ENCODE data around the gene SMOC2. TPM values are rescaled to one million over a fixed set of nuclear protein-coding genes. Genes with fewer than 3 reads are reported as not detected.

SMOC2 gene
- total RNA-seq, 1 donor, result not detected

GRCh38 chr6:168625602-168626001 lies 184.6 kb downstream of the SMOC2 start:
- TF ChIP-seq CTCF (IDR thresholded peaks at IDR 0.05; ENCODE audit: insufficient read depth, low read depth, low read length), result no peak

GRCh38 chr6:168626046-168626602 lies 185.1 kb downstream of the SMOC2 start:
- DNase-seq (ENCODE audit: low read depth), result no peak
- TF ChIP-seq CTCF (IDR thresholded peaks at IDR 0.05; ENCODE audit: insufficient read depth, low read depth, low read length), result no peak
- H3K4me3 ChIP-seq (ENCODE audit: low read depth, low read length), result no peak overlapping the region

More at GRCh38 chr6:168625602-168626001, 184.6 kb downstream of the SMOC2 start:
- DNase-seq (ENCODE audit: low read depth), result no peak
- no peak overlapping the region for H3K4me3 ChIP-seq (ENCODE audit: low read depth, low read length)

- no peak overlapping the region for H3K4me3 ChIP-seq (ENCODE audit: low read depth, low read length)
- no peak for TF ChIP-seq CTCF (IDR thresholded peaks at IDR 0.05; ENCODE audit: insufficient read depth, low read depth, low read length)
- DNase-seq (ENCODE audit: low read depth), result no peak
Observed at GRCh38 chr6:168627506-168628175, 186.7 kb downstream of the SMOC2 start.

GRCh38 chr6:168628176-168628553 lies 187.2 kb downstream of the SMOC2 start:
- DNase-seq (ENCODE audit: low read depth), result no peak
- TF ChIP-seq CTCF (IDR thresholded peaks at IDR 0.05; ENCODE audit: insufficient read depth, low read depth, low read length), result no peak
- H3K4me3 ChIP-seq (ENCODE audit: low read depth, low read length), result no peak overlapping the region

GRCh38 chr6:168628732-168629245 lies 187.8 kb downstream of the SMOC2 start:
- DNase-seq (ENCODE audit: low read depth), result no peak
- H3K4me3 ChIP-seq (ENCODE audit: low read depth, low read length), result no peak overlapping the region
- TF ChIP-seq CTCF (IDR thresholded peaks at IDR 0.05; ENCODE audit: insufficient read depth, low read depth, low read length), result no peak

GRCh38 chr6:168631564-168631963 lies 190.6 kb downstream of the SMOC2 start:
- TF ChIP-seq CTCF (IDR thresholded peaks at IDR 0.05; ENCODE audit: insufficient read depth, low read depth, low read length), result no peak
- DNase-seq (ENCODE audit: low read depth), result no peak
- H3K4me3 ChIP-seq (ENCODE audit: low read depth, low read length), result no peak overlapping the region

Data from fibroblast of villous mesenchyme (primary cell).